ENCODE data around the gene ATP6V0A1.
"Not testable (repeated sequence)": the region's sequence is repeated elsewhere in the genome, so short reads cannot be mapped to it uniquely, and the experiment has no call there.

DNA sequence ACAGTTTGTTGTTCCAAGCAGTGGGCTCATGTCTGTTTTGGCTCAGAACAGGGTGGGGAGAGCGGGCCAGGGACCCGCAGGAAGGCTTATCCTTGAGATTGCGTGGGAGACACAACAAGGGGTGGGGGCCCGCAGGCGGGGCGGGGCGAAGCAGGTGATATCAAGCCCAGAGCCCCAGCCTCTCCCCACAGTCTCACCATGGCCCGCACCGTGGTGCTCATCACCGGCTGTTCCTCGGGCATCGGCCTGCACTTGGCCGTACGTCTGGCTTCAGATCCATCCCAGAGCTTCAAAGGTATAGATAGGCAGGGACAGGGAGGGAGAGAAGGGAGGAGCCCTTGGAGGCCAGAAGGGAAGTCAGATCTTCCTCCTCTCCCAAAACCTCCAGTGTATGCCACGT lies 94.1 kb downstream of the ATP6V0A1 start, which contains the start of gene HSD17B1:
- TF ChIP-seq POLR2A (IDR thresholded peaks at IDR 0.05; ENCODE audit: low read length); GATA1 (IDR thresholded peaks at IDR 0.05; ENCODE audit: low read depth, low read length): not testable (repeated sequence)

Data from erythroblast (primary cell).